GM21723 (cell line): ENCODE data around the gene DTNBP1.

Experiments
- ATAC-seq: cut with Tn5 transposase; IDR thresholded peaks from one replicate; pipeline ENCODE4 v1.9.1; 2021; ENCODE audit warnings: mild to moderate bottlenecking, moderate library complexity; ENCODE audit not compliant: unreplicated experiment

The DTNBP1 gene

GRCh38 chr6:15489261-15489962, 173.4 kb downstream of the DTNBP1 start:
- no peak for ATAC-seq

GRCh38 chr6:15487262-15487661, 175.6 kb downstream of the DTNBP1 start:
- no peak for ATAC-seq

GRCh38 chr6:15485936-15486335, 176.9 kb downstream of the DTNBP1 start:
- ATAC-seq = no peak

GRCh38 chr6:15484821-15485220, 178.0 kb downstream of the DTNBP1 start:
- no peak for ATAC-seq

- no peak for ATAC-seq
Observed at GRCh38 chr6:15484140-15484539, 178.7 kb downstream of the DTNBP1 start.

GRCh38 chr6:15483060-15483459, 179.8 kb downstream of the DTNBP1 start:
- no peak for ATAC-seq

GRCh38 chr6:15481390-15482291, 181.2 kb downstream of the DTNBP1 start:
- no peak for ATAC-seq

- ATAC-seq = no peak
Observed at GRCh38 chr6:15480525-15480924, 182.3 kb downstream of the DTNBP1 start.

GRCh38 chr6:15479761-15480160, 183.1 kb downstream of the DTNBP1 start:
- ATAC-seq = no peak

- ATAC-seq = no peak
Observed at GRCh38 chr6:15477746-15478145, 185.1 kb downstream of the DTNBP1 start.

- no peak for ATAC-seq
Observed at GRCh38 chr6:15476631-15477380, 186.0 kb downstream of the DTNBP1 start.

- ATAC-seq = no peak
Observed at GRCh38 chr6:15475872-15476271, 187.0 kb downstream of the DTNBP1 start.

- no peak for ATAC-seq
Observed at GRCh38 chr6:15475261-15475660, 187.6 kb downstream of the DTNBP1 start.

GRCh38 chr6:15474196-15474595, 188.6 kb downstream of the DTNBP1 start:
- ATAC-seq = no peak

GRCh38 chr6:15473741-15474161, 189.1 kb downstream of the DTNBP1 start:
- ATAC-seq = no peak

GRCh38 chr6:15473174-15473573, 189.7 kb downstream of the DTNBP1 start:
- no peak for ATAC-seq
